Kidney glomerular epithelial cell (primary cell): ENCODE results near the gene THSD4.
A peak's percentile ranks its signal among the peaks of the same experiment; 100 is the strongest.

ENCODE experiments used
- DNase-seq: peaks from one replicate; lab custom pipeline; 2025; lab: John Stamatoyannopoulos, UW

The THSD4 gene

GRCh38 chr15:71626596-71627088 lies 511.4 kb downstream of the THSD4 start:
- DNase-seq, result no peak

GRCh38 chr15:71627188-71627587 lies 511.9 kb downstream of the THSD4 start:
- no peak for DNase-seq

GRCh38 chr15:71627604-71628003 lies 512.3 kb downstream of the THSD4 start:
- no peak for DNase-seq

- no peak for DNase-seq
Measured at GRCh38 chr15:71628988-71629770, 513.9 kb downstream of the THSD4 start.

GRCh38 chr15:71629781-71630474 lies 514.7 kb downstream of the THSD4 start:
- DNase-seq, result no peak

- DNase-seq, result peak; percentile 6
Measured at GRCh38 chr15:71630475-71630809, 515.2 kb downstream of the THSD4 start.

GRCh38 chr15:71632576-71633195 lies 517.4 kb downstream of the THSD4 start:
- no peak for DNase-seq

- no peak for DNase-seq
Measured at GRCh38 chr15:71634820-71635560, 519.7 kb downstream of the THSD4 start.

- no peak for DNase-seq
Measured at GRCh38 chr15:71635735-71636134, 520.5 kb downstream of the THSD4 start.

- no peak for DNase-seq
Measured at GRCh38 chr15:71638876-71639275, 523.6 kb downstream of the THSD4 start.

GRCh38 chr15:71639471-71639870 lies 524.2 kb downstream of the THSD4 start:
- no peak for DNase-seq

- DNase-seq, result no peak
Measured at GRCh38 chr15:71643918-71644317, 528.6 kb downstream of the THSD4 start.

- no peak for DNase-seq
Measured at GRCh38 chr15:71646767-71647486, 531.7 kb downstream of the THSD4 start.

- no peak for DNase-seq
Measured at GRCh38 chr15:71647487-71647808, 532.2 kb downstream of the THSD4 start.

GRCh38 chr15:71648095-71648494 lies 532.8 kb downstream of the THSD4 start:
- no peak for DNase-seq

GRCh38 chr15:71649894-71650293 lies 534.6 kb downstream of the THSD4 start:
- DNase-seq, result no peak

- DNase-seq, result no peak
Measured at GRCh38 chr15:71650603-71651002, 535.3 kb downstream of the THSD4 start.

GRCh38 chr15:71651750-71652186 lies 536.5 kb downstream of the THSD4 start:
- peak; percentile 60 for DNase-seq

- no peak for DNase-seq
Measured at GRCh38 chr15:71654042-71654719, 538.9 kb downstream of the THSD4 start.

GRCh38 chr15:71654720-71655174 lies 539.5 kb downstream of the THSD4 start:
- no peak for DNase-seq

- DNase-seq, result no peak
Measured at GRCh38 chr15:71656425-71656824, 541.2 kb downstream of the THSD4 start.
